Karpas-422 (cell line): Measurements from ENCODE around the gene PICK1. TPM values are rescaled to one million over a fixed set of nuclear protein-coding genes. Genes with fewer than 3 reads are reported as not detected.

ENCODE experiments used
- DNase-seq: peaks from one replicate; pipeline ENCODE4 v3.0.0-alpha.2; 2015
- H2AFZ ChIP-seq: fragments of 200-600 bp; sonication (generic); 2 replicates; pipeline ENCODE4 v1.6.1; 2014; ENCODE audit warnings: antibody characterized with exemption, low read length, mixed read lengths
- H3K27ac ChIP-seq: fragments of 200-600 bp; sonication (generic); 2 replicates; pipeline ENCODE4 v1.5.1; 2014; ENCODE audit warnings: mild to moderate bottlenecking, low read length, moderate library complexity
- H3K27me3 ChIP-seq: fragments of 200-600 bp; sonication (generic); 2 replicates; pipeline ENCODE4 v1.6.1; 2014; ENCODE audit warnings: low read length, mixed read lengths
- H3K36me3 ChIP-seq: fragments of 200-600 bp; sonication (generic); 2 replicates; pipeline ENCODE4 v1.6.1; 2014; ENCODE audit warnings: low read length, mixed read lengths; ENCODE audit not compliant: insufficient read depth
- H3K4me1 ChIP-seq: fragments of 200-600 bp; sonication (generic); 2 replicates; pipeline ENCODE4 v1.6.1; 2014; ENCODE audit warnings: mild to moderate bottlenecking, low read length, mixed read lengths
- H3K4me2 ChIP-seq: fragments of 200-600 bp; sonication (generic); 2 replicates; pipeline ENCODE4 v1.6.1; 2014; ENCODE audit warnings: low read length, low read depth, mild to moderate bottlenecking; ENCODE audit not compliant: poor library complexity, severe bottlenecking
- H3K4me3 ChIP-seq: fragments of 200-600 bp; sonication (generic); 2 replicates; pipeline ENCODE4 v1.5.1; 2014; ENCODE audit warnings: mild to moderate bottlenecking, antibody characterized with exemption, low read length, mixed read lengths
- H3K79me2 ChIP-seq: fragments of 200-600 bp; sonication (generic); 2 replicates; pipeline ENCODE4 v1.6.1; 2014; ENCODE audit warnings: mild to moderate bottlenecking, low read length, mixed read lengths
- H3K9ac ChIP-seq: fragments of 200-600 bp; sonication (generic); 2 replicates; pipeline ENCODE4 v1.6.0; 2014; ENCODE audit warnings: low read length
- H3K9me2 ChIP-seq: fragments of 200-600 bp; sonication (generic), shearing (Covaris generic); replicated peaks from 2 replicates; pipeline ENCODE4 v1.6.0; 2014; ENCODE audit warnings: mild to moderate bottlenecking, low read length, moderate library complexity; ENCODE audit not compliant: insufficient read depth
- H3K9me3 ChIP-seq: fragments of 300-700, 200-600 bp; sonication (generic); 2 replicates; pipeline ENCODE4 v1.6.1; 2014; ENCODE audit warnings: low read length, mixed read lengths
- H4K20me1 ChIP-seq: fragments of 200-600 bp; sonication (generic); 2 replicates; pipeline ENCODE4 v1.6.1; 2014; ENCODE audit warnings: mild to moderate bottlenecking, antibody characterized with exemption, low read length, low read depth; ENCODE audit not compliant: insufficient read depth
- total RNA-seq: library from RNA; depleted of rRNA; stranded (reverse); fragments of >200 nt; shearing (Covaris generic); gene quantifications from 2 replicates; pipeline ENCODE4 v1.2.3, GENCODE V29; 2014; ENCODE audit warnings: low replicate concordance

The PICK1 gene
- total RNA-seq, 1 experiment from 2014 or later, result 11.0 TPM

DNA sequence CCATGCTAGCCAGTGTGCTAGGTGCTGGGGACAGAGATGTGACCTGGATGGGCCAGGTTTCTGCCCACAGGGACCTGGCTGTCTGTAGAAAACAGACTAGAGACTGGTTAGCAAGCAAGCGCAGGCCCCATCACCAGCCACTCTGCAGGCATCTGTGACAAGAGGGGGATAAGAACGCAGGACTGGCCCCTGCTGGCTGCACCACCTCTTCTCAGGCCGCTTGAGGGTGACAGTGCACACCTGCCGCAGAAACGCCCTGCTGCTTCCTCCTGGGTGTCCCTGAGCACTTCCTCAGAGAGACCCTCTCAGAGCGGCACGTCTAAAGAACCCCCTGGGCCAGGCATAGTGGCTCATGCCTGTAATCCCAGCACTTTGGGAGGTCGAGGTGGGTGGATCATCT is 5.9 kb upstream of the PICK1 start:
- H3K9ac ChIP-seq, result no peak overlapping the region
- no peak overlapping the region for H3K4me3 ChIP-seq
- peak; percentile 69 for DNase-seq
- no peak overlapping the region for H3K27ac ChIP-seq
- no peaks in the 10 kb centered on the region for H3K9me3 ChIP-seq
- H3K27me3 ChIP-seq, result no peaks in the 10 kb centered on the region
- no peaks in the 10 kb centered on the region for H3K36me3 ChIP-seq
- no peaks in the 10 kb centered on the region for H3K9me2 ChIP-seq
- H2AFZ ChIP-seq, result no peak overlapping the region
- H3K79me2 ChIP-seq, result no peaks in the 10 kb centered on the region
- peaks cover 8% of the 10 kb centered on the region for H3K4me1 ChIP-seq
- no peaks in the 10 kb centered on the region for H4K20me1 ChIP-seq
- no peak overlapping the region for H3K4me2 ChIP-seq

GRCh38 chr22:38051900-38052862 is 5.0 kb upstream of the PICK1 start:
- Histone ChIP-seq H3K4me3 (no peak overlapping the region), H4K20me1 (no peaks in the 10 kb centered on the region), H3K9me2 (no peaks in the 10 kb centered on the region), H2AFZ (no peak overlapping the region), H3K79me2 (no peaks in the 10 kb centered on the region), H3K4me2 (no peak overlapping the region), H3K27me3 (no peaks in the 10 kb centered on the region), H3K36me3 (no peaks in the 10 kb centered on the region), H3K27ac (no peak overlapping the region), H3K9ac (no peak overlapping the region), H3K4me1 (peaks cover 15% of the 10 kb centered on the region), H3K9me3 (no peaks in the 10 kb centered on the region)
- peak; percentile 93 for DNase-seq

DNA sequence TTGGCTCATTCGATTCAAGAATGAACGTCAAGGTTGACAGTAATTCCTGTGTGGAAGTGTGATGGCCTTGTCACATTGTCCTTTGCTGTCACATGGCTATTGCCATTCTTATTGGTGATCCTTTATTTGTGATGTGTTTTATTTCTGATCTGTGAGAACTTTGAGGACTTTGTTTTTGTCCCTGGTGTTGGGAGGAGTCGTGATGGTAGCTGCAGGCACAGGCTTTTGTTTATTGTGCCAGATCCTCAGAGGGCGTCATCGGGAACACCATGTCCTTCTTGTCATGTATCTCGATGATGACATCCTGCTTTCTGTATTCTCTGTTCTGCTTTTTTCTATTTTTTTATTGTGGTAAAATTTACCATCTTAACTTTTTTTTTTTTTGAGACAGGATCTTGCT is 5.6 kb downstream of the PICK1 start:
- Histone ChIP-seq H3K4me2 (no peak overlapping the region), H3K27ac (no peak overlapping the region), H3K9me3 (no peaks in the 10 kb centered on the region), H2AFZ (no peak overlapping the region), H3K9me2 (no peaks in the 10 kb centered on the region), H3K4me3 (no peak overlapping the region), H3K9ac (no peak overlapping the region), H3K27me3 (no peaks in the 10 kb centered on the region), H3K79me2 (peaks cover 1% of the 10 kb centered on the region; the same call in 1 of the 2 replicates), H4K20me1 (no peaks in the 10 kb centered on the region), H3K4me1 (peaks cover 4% of the 10 kb centered on the region), H3K36me3 (no peaks in the 10 kb centered on the region)
- DNase-seq, result no peak

- Histone ChIP-seq H3K4me3 (no peak overlapping the region), H3K4me2 (no peak overlapping the region), H3K9ac (no peak overlapping the region), H4K20me1 (no peaks in the 10 kb centered on the region), H2AFZ (no peak overlapping the region), H3K9me2 (no peaks in the 10 kb centered on the region), H3K36me3 (no peaks in the 10 kb centered on the region), H3K27me3 (no peaks in the 10 kb centered on the region), H3K4me1 (no peaks in the 10 kb centered on the region), H3K27ac (no peak overlapping the region), H3K79me2 (no peaks in the 10 kb centered on the region), H3K9me3 (no peaks in the 10 kb centered on the region)
- DNase-seq, result no peak
Measured at GRCh38 chr22:38065539-38065938, 8.3 kb downstream of the PICK1 start.

GRCh38 chr22:38066381-38067027 is 9.3 kb downstream of the PICK1 start:
- H3K4me1 ChIP-seq, result no peaks in the 10 kb centered on the region
- no peaks in the 10 kb centered on the region for H3K79me2 ChIP-seq
- H3K36me3 ChIP-seq, result no peaks in the 10 kb centered on the region
- no peak overlapping the region for H3K4me3 ChIP-seq
- no peak overlapping the region for H3K4me2 ChIP-seq
- no peaks in the 10 kb centered on the region for H3K27me3 ChIP-seq
- H3K9me2 ChIP-seq, result no peaks in the 10 kb centered on the region
- H3K9me3 ChIP-seq, result no peaks in the 10 kb centered on the region
- no peaks in the 10 kb centered on the region for H4K20me1 ChIP-seq
- no peak overlapping the region for H2AFZ ChIP-seq
- no peak for DNase-seq
- no peak overlapping the region for H3K9ac ChIP-seq
- H3K27ac ChIP-seq, result no peak overlapping the region

DNA sequence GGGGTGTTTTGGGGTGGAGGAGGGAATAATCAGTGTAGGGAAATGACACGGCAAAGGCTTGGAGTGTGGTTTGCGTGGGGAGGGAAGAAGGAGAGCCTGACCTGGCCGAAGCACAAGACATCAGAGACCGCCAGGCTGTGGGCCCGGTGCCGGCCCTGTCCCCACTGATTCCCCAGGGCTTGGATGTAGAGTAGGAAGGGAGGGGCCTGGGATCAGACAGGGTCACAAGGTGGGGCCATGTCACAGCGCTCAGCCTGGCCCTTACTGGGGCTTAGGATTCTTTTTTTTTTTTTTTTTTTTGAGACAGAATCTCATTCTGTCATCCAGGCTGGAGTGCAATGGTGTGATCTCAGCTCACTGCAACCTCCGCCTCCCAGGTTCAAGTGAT is 9.8 kb downstream of the PICK1 start:
- no peak overlapping the region for H3K4me2 ChIP-seq
- no peaks in the 10 kb centered on the region for H3K27me3 ChIP-seq
- no peaks in the 10 kb centered on the region for H3K4me1 ChIP-seq
- no peak overlapping the region for H3K27ac ChIP-seq
- no peaks in the 10 kb centered on the region for H3K9me3 ChIP-seq
- no peaks in the 10 kb centered on the region for H4K20me1 ChIP-seq
- H3K4me3 ChIP-seq, result no peak overlapping the region
- H3K36me3 ChIP-seq, result no peaks in the 10 kb centered on the region
- H3K9ac ChIP-seq, result no peak overlapping the region
- H3K79me2 ChIP-seq, result no peaks in the 10 kb centered on the region
- DNase-seq, result no peak
- no peaks in the 10 kb centered on the region for H3K9me2 ChIP-seq
- H2AFZ ChIP-seq, result no peak overlapping the region

GRCh38 chr22:38067761-38068360 is 10.7 kb downstream of the PICK1 start:
- Histone ChIP-seq H3K79me2 (no peaks in the 10 kb centered on the region), H3K9me2 (no peaks in the 10 kb centered on the region), H3K27ac (no peak overlapping the region), H3K9ac (no peak overlapping the region), H3K4me2 (no peak overlapping the region), H3K4me3 (no peak overlapping the region), H2AFZ (no peak overlapping the region), H3K36me3 (no peaks in the 10 kb centered on the region), H4K20me1 (no peaks in the 10 kb centered on the region), H3K27me3 (no peaks in the 10 kb centered on the region), H3K4me1 (no peaks in the 10 kb centered on the region), H3K9me3 (no peaks in the 10 kb centered on the region)
- DNase-seq, result no peak

GRCh38 chr22:38068641-38069371 is 11.6 kb downstream of the PICK1 start:
- H3K27me3 ChIP-seq, result no peaks in the 10 kb centered on the region

More at GRCh38 chr22:38068641-38069371, 11.6 kb downstream of the PICK1 start:
- Histone ChIP-seq H3K4me3 (no peak overlapping the region), H3K27ac (no peak overlapping the region), H3K4me2 (no peak overlapping the region), H3K4me1 (no peaks in the 10 kb centered on the region), H3K36me3 (no peaks in the 10 kb centered on the region), H4K20me1 (no peaks in the 10 kb centered on the region), H3K9me3 (no peaks in the 10 kb centered on the region), H3K9me2 (no peaks in the 10 kb centered on the region), H3K79me2 (no peaks in the 10 kb centered on the region), H3K9ac (no peak overlapping the region), H2AFZ (no peak overlapping the region)
- DNase-seq, result no peak
